ENCODE results near the gene TMEM178A.

Gene TMEM178A

DNA sequence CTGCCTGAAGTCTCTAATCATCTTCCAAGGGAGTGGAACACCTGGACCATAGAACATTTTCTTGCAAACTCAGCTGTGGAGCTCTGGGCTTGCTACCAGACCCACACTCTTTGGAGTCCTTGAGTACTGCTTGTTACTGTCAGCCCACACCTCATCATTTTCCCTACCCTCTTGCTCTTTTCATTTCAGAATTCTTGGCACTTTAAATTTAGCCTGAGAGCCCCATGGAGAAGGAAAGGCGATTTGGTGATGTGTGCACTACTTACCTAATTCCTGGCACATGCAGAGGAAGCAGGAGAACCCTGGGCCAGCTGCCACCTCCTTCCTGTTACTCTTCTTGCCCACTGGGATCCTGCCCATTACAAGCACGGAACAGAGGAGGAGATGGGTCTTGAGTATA is 31.7 kb downstream of the TMEM178A start:
- Histone ChIP-seq H3K27me3 (replicated peaks; ENCODE audit: control insufficient read depth, insufficient read depth, low read length) (no peaks in the 10 kb centered on the region; the same call in 1 of the 2 replicates), H3K36me3 (ENCODE audit: control insufficient read depth, insufficient read depth, low read length) (no peaks in the 10 kb centered on the region), H3K4me3 (replicated peaks; ENCODE audit: low read depth, low read length) (no peak overlapping the region)
- DNase-seq (ENCODE audit: extremely low read depth, insufficient read length), result no peak
- TF ChIP-seq CTCF (IDR thresholded peaks at IDR 0.05; ENCODE audit: insufficient read depth, low read length, poor library complexity, severe bottlenecking), result no peak

- no peak overlapping the region for H3K4me3 ChIP-seq (replicated peaks; ENCODE audit: low read depth, low read length)
- H3K27me3 ChIP-seq (replicated peaks; ENCODE audit: control insufficient read depth, insufficient read depth, low read length), result no peaks in the 10 kb centered on the region
- TF ChIP-seq CTCF (IDR thresholded peaks at IDR 0.05; ENCODE audit: insufficient read depth, low read length, poor library complexity, severe bottlenecking), result no peak
- no peak for DNase-seq (ENCODE audit: extremely low read depth, insufficient read length)
- H3K36me3 ChIP-seq (ENCODE audit: control insufficient read depth, insufficient read depth, low read length), result no peaks in the 10 kb centered on the region
These were observed 35.4 kb downstream of the TMEM178A start for GRCh38 chr2:39701137-39701536.

DNA sequence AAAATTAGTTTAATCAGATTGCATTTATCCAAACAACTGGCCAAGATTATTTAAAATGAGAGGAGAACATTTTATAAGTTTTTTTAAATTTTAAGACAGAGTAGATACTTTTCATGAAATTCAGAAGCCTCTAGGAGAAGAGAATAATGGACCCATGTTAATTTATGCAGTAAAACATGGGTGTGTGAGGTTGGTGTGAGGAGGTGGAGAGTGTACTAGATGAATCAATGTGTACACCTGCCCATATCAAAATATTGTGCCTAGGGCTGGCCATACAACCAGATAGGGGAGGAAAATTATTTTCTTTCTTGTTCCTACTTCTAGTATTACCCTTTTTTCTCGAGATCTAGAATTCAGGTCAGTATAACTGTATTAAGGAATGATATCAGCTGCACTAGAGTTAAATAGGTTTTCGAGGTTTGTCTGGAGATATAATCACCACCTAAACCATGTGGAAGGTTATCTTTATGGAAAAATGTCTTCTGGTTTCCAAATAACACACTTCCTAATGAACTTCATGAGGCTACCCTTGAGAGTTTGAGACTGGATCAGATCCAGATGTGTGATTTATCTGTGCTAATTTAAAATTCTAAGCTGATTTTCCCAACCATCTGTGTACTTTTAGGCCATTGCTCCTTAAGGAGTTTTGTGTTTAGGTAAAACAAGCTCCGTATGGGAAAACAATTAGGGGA is 37.6 kb downstream of the TMEM178A start:
- TF ChIP-seq CTCF (IDR thresholded peaks at IDR 0.05; ENCODE audit: insufficient read depth, low read length, poor library complexity, severe bottlenecking), result no peak
- Histone ChIP-seq H3K4me3 (replicated peaks; ENCODE audit: low read depth, low read length) (no peak overlapping the region), H3K36me3 (ENCODE audit: control insufficient read depth, insufficient read depth, low read length) (no peaks in the 10 kb centered on the region), H3K27me3 (replicated peaks; ENCODE audit: control insufficient read depth, insufficient read depth, low read length) (no peaks in the 10 kb centered on the region)
- DNase-seq (ENCODE audit: extremely low read depth, insufficient read length), result no peak

DNA sequence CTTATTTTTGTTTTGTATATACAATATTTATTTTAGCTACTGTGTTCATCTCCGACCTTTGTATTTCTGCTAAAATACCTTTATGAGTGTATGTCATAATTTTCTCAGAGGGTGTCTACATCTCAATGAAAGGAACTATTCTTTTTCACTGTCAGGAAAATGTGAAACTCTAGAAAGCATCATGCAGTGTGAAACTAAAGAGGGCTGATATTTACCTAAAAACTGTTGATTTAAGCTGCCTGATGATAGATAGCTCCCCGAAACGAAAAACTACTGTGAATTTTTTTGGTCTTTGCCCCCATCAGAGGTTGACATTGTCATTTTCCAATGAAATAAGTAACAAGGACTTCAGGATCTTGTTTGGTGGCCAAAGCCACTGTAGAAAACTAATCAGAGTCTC is 38.8 kb downstream of the TMEM178A start:
- no peak for TF ChIP-seq CTCF (IDR thresholded peaks at IDR 0.05; ENCODE audit: insufficient read depth, low read length, poor library complexity, severe bottlenecking)
- DNase-seq (ENCODE audit: extremely low read depth, insufficient read length), result no peak
- H3K4me3 ChIP-seq (replicated peaks; ENCODE audit: low read depth, low read length), result no peak overlapping the region
- H3K36me3 ChIP-seq (ENCODE audit: control insufficient read depth, insufficient read depth, low read length), result no peaks in the 10 kb centered on the region
- no peaks in the 10 kb centered on the region for H3K27me3 ChIP-seq (replicated peaks; ENCODE audit: control insufficient read depth, insufficient read depth, low read length)

- DNase-seq (ENCODE audit: extremely low read depth, insufficient read length), result no peak
- H3K4me3 ChIP-seq (replicated peaks; ENCODE audit: low read depth, low read length), result no peak overlapping the region
- TF ChIP-seq CTCF (IDR thresholded peaks at IDR 0.05; ENCODE audit: insufficient read depth, low read length, poor library complexity, severe bottlenecking), result no peak
- H3K27me3 ChIP-seq (replicated peaks; ENCODE audit: control insufficient read depth, insufficient read depth, low read length), result no peaks in the 10 kb centered on the region
- H3K36me3 ChIP-seq (ENCODE audit: control insufficient read depth, insufficient read depth, low read length), result no peaks in the 10 kb centered on the region
These were observed 39.9 kb downstream of the TMEM178A start for GRCh38 chr2:39705638-39706037.

- no peaks in the 10 kb centered on the region for H3K36me3 ChIP-seq (ENCODE audit: control insufficient read depth, insufficient read depth, low read length)
- no peak for TF ChIP-seq CTCF (IDR thresholded peaks at IDR 0.05; ENCODE audit: insufficient read depth, low read length, poor library complexity, severe bottlenecking)
- DNase-seq (ENCODE audit: extremely low read depth, insufficient read length), result no peak
- H3K4me3 ChIP-seq (replicated peaks; ENCODE audit: low read depth, low read length), result no peak overlapping the region
- no peaks in the 10 kb centered on the region for H3K27me3 ChIP-seq (replicated peaks; ENCODE audit: control insufficient read depth, insufficient read depth, low read length)
These were observed 40.6 kb downstream of the TMEM178A start for GRCh38 chr2:39706312-39706711.
